Epidermal melanocyte (primary cell): ENCODE results near the gene SARS1.
"Not testable (repeated sequence)": the region's sequence is repeated elsewhere in the genome, so short reads cannot be mapped to it uniquely, and the experiment has no call there.

Experiments used
- DNase-seq: peaks from one replicate; pipeline ENCODE4 v3.0.0; 2011; ENCODE audit warnings: low spot score; ENCODE audit not compliant: insufficient read length

The SARS1 gene

DNA sequence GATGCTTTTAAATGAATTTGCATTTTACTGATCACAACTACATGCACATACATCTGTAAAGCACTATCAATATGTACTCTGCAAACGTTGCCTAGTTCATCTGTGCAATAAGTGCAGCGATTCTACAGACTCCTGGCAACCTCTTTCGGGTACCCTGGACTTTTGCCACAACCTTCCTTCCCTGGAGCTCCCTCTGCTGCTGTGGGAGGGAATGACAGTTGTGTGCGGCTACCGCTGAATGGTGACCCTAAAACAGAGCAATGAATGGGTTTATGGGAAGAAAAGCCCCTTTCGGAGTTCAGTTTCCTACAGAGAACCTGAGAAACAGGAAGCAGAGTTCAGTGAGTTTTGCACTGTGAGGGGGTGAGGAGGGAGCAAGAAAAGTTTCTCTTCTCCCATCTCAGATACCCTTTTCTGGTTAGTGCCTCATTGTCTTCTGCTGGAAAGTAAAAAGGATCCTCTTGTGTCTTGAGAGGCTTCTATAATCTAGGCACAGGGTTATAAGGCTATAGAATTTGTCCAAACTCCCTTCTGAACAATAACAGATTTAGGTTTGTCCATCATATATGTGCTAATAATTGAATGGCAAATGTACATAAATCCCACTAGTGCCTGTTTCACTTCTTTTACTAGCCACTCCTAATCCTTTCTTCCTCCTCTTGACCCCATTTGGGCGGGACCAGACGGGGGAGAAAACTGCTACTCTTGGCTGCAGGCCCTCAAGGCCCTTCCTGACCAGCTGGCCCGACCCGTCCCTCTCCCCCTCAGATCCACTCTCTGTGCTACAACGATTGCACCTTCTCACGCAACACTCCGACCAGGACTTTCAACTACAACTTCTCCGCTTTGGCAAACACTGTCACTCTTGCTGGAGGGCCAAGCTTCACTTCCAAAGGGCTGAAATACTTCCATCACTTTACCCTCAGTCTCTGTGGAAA is 19.8 kb upstream of the SARS1 start:
- peak; percentile 30 for DNase-seq

- peak; percentile 33 for DNase-seq
These were observed 16.3 kb upstream of the SARS1 start for GRCh38 chr1:109197158-109198042.

DNA sequence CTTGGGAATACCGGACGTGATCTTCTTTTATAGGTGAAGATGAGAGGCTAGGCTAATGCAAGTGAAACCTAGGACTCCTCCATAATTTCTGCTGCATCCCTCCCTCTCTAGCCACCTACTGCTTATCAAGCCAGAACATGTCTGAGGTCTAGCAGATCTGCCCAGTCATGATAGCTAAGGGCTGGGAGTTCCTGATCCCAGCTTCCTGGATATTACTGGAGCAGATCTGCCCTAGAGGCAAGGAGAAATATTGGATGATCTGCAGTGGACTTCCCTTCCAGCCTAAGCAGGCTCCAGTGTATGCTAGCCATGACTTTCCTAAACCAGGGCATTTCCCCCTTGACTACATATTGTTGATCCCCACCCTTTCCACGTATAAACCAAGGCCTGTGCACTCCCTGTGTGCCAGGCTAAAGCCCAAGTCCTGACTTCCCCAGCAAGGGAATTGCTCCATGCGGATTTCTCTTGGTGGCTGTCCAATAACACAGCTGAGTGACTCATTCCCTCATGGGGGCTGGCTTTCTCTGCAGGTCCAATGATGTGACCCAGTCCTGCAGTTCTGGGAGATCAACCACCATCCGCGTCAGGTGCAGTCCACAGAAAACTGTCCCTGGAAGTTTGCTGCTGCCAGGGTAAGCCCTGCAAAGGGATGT is 15.5 kb upstream of the SARS1 start:
- DNase-seq, result peak; percentile 63

GRCh38 chr1:109198745-109199144 is 15.0 kb upstream of the SARS1 start:
- DNase-seq, result no peak

- no peak for DNase-seq
These were observed 14.0 kb upstream of the SARS1 start for GRCh38 chr1:109199710-109200109.

- DNase-seq, result peak; percentile 44
These were observed 12.5 kb upstream of the SARS1 start for GRCh38 chr1:109201123-109201703.

DNA sequence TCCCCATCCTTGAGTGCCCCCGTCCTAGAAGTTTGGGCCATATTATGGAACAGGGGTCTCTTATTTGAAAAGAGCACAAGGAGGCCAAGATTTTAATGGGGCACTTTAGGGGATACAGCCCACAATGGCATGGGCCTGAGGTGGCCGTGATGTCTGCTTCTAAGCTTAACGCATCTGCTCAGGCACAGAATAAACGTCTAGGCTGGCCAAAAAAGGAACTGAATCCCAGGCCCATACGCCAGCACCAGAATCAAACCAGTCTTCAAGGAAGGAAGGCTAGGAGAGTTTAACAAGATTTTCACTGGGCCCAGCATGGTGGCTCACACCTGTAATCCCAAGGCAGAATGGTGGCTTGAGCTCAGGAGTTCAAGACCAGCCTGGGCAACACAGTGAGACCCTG is 9.2 kb upstream of the SARS1 start:
- DNase-seq, result no peak

DNA sequence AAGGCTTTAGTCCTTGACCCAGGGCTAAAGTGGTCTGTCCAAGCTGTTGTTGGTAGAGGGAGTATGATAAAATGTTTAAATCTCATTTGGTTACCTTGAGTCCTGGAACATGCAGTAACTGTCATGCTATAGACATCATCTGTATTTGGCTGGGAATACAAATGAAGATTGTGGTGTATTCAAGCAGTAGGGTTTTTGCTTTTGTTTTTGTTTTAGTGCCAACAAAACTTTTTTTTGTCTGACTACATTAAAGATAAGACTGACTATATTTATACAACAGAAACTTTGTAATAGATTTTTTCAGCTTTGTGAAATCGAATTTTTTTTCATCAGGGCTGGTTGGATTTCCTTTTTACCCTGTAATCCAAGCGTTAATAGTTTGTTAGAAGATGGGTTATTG is 7.4 kb upstream of the SARS1 start:
- no peak for DNase-seq

DNA sequence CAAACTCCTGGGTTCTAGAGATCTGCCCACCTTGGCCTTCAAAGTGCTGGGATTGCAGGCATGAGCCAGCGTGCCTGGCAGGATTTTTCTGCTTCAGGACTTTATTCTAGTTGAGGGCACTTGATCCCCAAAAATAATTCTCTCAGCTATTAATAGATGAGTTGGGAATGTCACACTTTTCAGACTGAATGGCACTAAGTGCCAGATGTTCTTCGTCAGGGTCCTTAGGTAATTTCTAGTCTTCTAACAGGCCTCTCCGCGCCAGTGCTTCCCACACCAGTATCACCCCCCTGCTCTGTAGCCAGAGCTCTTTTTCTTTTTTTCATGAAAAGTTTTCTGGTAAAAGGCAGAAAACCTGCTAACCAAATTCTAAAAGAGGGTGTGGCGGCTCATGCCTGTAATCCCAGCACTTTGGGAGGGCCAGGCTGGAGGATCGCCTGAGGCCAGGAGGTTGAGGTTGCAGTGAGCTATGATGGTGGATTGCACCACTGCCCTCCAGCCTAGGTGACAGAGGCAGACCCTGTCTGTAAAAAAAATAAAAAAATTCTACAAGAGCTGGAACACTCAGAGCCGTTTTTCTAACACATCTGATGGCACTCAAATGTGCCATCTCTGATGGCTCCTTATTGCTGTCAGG is 6.1 kb upstream of the SARS1 start:
- no peak for DNase-seq

DNA sequence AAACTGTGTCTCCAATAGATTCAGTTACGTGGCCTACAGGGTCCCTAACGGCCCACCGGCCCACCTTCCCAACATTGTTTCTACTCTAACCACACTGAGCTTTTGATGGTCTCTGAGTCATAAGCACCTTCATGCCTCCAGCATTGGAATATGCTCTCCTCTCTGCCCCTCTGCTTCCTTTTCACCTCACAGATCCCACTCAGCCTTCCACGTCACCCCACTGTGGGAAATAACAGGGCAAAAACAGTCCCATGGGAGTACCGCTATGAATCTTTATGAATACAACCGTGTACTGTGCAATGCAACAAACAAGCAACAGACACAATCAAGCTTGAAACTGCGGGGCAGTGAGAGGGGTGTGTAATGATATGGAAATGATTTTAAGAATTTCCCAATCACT is 5.3 kb upstream of the SARS1 start:
- DNase-seq, result no peak

DNA sequence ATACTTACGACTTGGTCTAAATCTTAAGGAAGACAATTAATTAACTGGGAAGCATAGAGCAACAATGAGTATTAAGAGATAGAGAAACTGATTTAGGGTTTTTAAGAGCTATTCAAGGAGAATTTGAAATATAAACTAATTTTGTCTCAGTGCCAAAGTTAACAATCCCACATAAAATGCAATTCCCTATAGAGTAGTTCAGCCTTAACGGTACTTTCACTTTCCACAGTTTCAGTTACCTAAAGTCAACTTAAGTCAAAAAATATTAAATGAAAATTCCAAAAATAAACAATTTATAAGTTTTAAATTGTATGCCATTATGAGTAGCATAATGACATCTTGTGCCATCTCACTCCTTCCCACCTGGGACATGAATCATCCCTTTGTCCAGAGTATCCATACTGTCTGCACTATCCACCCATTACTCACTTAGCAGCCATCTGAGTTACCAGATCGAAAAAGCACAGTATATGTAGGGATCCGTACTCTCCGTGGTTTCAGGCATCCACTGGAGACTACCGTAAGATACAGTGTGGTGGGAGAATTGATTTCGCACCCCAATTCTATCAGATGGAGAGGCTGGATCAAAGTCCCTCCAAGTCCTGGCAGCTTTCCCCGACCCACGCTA is 4.8 kb upstream of the SARS1 start:
- no peak for DNase-seq

DNA sequence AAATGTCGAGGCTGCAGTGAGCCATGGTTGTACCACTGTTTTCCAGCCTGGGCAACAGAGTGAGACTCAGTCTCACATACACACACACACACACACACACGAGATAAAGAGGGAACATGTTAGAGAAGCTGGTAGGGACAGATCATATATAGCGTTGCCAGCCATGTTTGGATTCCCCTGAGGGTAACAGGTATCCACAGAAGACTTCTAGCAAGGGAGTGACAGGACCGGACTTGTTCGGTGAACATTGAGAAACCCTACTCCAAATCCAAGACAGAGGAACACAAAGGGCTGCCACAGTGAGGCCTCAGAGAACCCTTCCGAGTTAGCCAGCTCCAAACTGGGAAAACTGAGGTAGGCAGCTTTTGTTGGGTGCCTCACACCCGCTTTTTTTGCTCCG is 3.7 kb upstream of the SARS1 start:
- DNase-seq, result no peak

DNA sequence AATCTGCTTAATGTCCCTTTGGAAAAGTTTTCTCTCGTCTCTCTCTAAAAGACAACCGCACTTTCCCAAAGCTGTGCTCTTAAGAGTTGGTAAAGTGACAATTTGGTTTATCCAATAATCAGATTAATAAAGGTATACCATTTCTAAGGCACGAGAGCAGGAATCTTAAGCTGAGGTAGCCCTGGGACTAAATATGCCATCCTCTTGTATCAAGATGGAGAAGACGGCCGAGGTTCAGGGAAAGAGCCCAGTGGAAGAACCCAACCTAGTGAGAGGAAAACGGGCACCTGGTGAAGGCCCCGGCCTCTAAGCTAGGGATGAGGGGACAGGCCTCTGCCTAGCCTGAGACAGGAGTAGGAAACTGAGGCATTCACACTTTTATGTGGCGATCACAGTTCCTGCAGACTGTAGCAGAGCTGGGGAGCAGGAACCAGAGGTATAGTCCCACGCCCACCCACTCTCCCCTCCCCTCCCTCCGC is 334 bp upstream of the SARS1 start:
- DNase-seq, result no peak

- peak; percentile 44 for DNase-seq
These were observed 1.2 kb downstream of the SARS1 start for GRCh38 chr1:109214695-109215623.

- DNase-seq, result no peak
These were observed 2.9 kb downstream of the SARS1 start for GRCh38 chr1:109216662-109217061.

DNA sequence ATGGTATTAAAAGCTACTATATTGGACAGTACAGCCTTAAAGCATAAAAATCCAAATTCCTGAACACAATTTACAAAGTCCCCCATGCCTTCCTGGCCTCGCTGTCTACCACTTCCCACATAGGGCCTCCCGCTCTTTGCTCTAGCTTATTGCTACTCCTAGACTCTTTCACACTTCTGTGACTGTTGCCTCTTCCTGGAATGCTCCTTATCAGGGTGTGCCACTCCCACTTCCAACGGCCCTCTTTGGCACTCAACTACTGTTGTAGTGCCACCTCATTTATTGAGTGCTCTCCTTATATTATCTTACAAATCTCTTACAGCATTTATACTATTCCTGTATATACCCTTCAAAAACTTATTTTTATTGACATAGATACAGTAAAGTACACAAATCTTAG is 4.8 kb downstream of the SARS1 start:
- DNase-seq, result no peak

GRCh38 chr1:109221201-109221600 is 7.5 kb downstream of the SARS1 start:
- not testable (repeated sequence) for DNase-seq

DNA sequence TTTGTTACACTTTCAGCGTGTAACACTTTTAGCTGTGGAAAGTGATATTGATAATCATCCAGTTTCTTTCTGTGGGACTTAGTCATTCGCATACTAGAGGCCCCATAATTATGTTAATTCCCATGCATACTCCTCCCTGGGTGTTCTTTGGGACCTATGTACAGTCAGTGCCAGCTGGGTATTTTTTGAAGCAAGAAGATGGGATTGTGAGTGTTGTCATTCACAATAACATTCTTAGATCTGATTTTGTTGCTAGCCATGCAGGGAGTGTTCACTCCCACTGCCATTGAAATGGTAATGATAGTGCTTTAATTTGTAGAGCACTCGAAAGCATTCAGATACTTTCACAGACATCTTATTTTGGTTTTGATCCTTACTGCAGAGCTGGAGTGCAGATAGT is 11.6 kb downstream of the SARS1 start:
- no peak for DNase-seq
